Activated naive CD4-positive, alpha-beta T cell treated with anti-CD3 and anti-CD28 coated beads, Interleukin-2, amount 10 ng/mL, durations not matched to agents 7 days and 5 days (primary cell): Measurements from ENCODE around the gene CAPZB.

Experiments
- CTCF ChIA-PET: fragments of 350-600 bp; sonication (Branson Sonifier 250); formaldehyde crosslinking; loops from one replicate; lab custom pipeline; 2021; ENCODE audit warnings: antibody characterized with exemption; lab: Charles Lee
- DNase-seq: peaks from one replicate; pipeline ENCODE4 v3.0.0-alpha.2; 2020
- H3K27ac Mint-ChIP-seq: one replicate; pipeline ENCODE4 v1.8.0; 2021; ENCODE audit warnings: mild to moderate bottlenecking, moderate library complexity, mixed read lengths
- H3K27me3 Mint-ChIP-seq: one replicate; pipeline ENCODE4 v1.8.0; 2021; ENCODE audit warnings: mild to moderate bottlenecking, mixed read lengths
- H3K36me3 Mint-ChIP-seq: one replicate; pipeline ENCODE4 v1.8.0; 2021; ENCODE audit warnings: mixed read lengths
- H3K4me1 Mint-ChIP-seq: one replicate; pipeline ENCODE4 v1.8.0; 2021; ENCODE audit warnings: mixed read lengths
- H3K4me3 Mint-ChIP-seq: one replicate; pipeline ENCODE4 v1.8.0; 2021; ENCODE audit warnings: mild to moderate bottlenecking, moderate library complexity, mixed read lengths
- H3K9me3 Mint-ChIP-seq: one replicate; pipeline ENCODE4 v1.8.0; 2021; ENCODE audit warnings: mixed read lengths

The CAPZB gene

GRCh38 chr1:19418503-19418971, 66.8 kb downstream of the CAPZB start:
- H3K4me1 Mint-ChIP-seq = peaks cover 24% of the 10 kb centered on the region
- H3K9me3 Mint-ChIP-seq = no peaks in the 10 kb centered on the region
- peaks cover 40% of the 10 kb centered on the region for H3K36me3 Mint-ChIP-seq
- H3K27me3 Mint-ChIP-seq = no peaks in the 10 kb centered on the region
- H3K27ac Mint-ChIP-seq = no peak overlapping the region
- H3K4me3 Mint-ChIP-seq = no peak overlapping the region
- CTCF ChIA-PET = no interaction called here
- no peak for DNase-seq

GRCh38 chr1:19416921-19417470, 68.3 kb downstream of the CAPZB start:
- no peak overlapping the region for H3K27ac Mint-ChIP-seq
- peaks cover 20% of the 10 kb centered on the region for H3K4me1 Mint-ChIP-seq

GRCh38 chr1:19416145-19416544, 69.2 kb downstream of the CAPZB start:
- H3K4me3 Mint-ChIP-seq = no peak overlapping the region
- CTCF ChIA-PET = no interaction called here
- H3K27me3 Mint-ChIP-seq = no peaks in the 10 kb centered on the region
- H3K9me3 Mint-ChIP-seq = no peaks in the 10 kb centered on the region
- H3K27ac Mint-ChIP-seq = no peak overlapping the region
- peaks cover 41% of the 10 kb centered on the region for H3K36me3 Mint-ChIP-seq
- H3K4me1 Mint-ChIP-seq = peaks cover 19% of the 10 kb centered on the region
- no peak for DNase-seq

More at GRCh38 chr1:19416921-19417470, 68.3 kb downstream of the CAPZB start:
- H3K36me3 Mint-ChIP-seq = peaks cover 38% of the 10 kb centered on the region
- DNase-seq = no peak
- CTCF ChIA-PET = no interaction called here
- H3K4me3 Mint-ChIP-seq = no peak overlapping the region
- H3K27me3 Mint-ChIP-seq = no peaks in the 10 kb centered on the region
- H3K9me3 Mint-ChIP-seq = no peaks in the 10 kb centered on the region

GRCh38 chr1:19414515-19415121, 70.7 kb downstream of the CAPZB start:
- Mint-ChIP-seq H3K27me3 (no peaks in the 10 kb centered on the region), H3K4me1 (peaks cover 25% of the 10 kb centered on the region), H3K4me3 (no peak overlapping the region), H3K9me3 (no peaks in the 10 kb centered on the region), H3K27ac (no peak overlapping the region), H3K36me3 (peaks cover 48% of the 10 kb centered on the region)
- no peak for DNase-seq
- CTCF ChIA-PET = interaction anchor here (1.1 kb wide), 1 partner anchor 168 kb away, joined by 5 read pairs; no protein-coding TSS in a partner anchor

- CTCF ChIA-PET = interaction anchor here (1.1 kb wide), 1 partner anchor 168 kb away, joined by 5 read pairs; no protein-coding TSS in a partner anchor
- Mint-ChIP-seq H3K27ac (no peak overlapping the region), H3K27me3 (no peaks in the 10 kb centered on the region)
These were observed 71.3 kb downstream of the CAPZB start for GRCh38 chr1:19413999-19414398.

GRCh38 chr1:19412654-19413053, 72.7 kb downstream of the CAPZB start:
- Mint-ChIP-seq H3K36me3 (peaks cover 36% of the 10 kb centered on the region), H3K27me3 (no peaks in the 10 kb centered on the region), H3K4me3 (no peak overlapping the region), H3K9me3 (no peaks in the 10 kb centered on the region), H3K4me1 (peaks cover 13% of the 10 kb centered on the region), H3K27ac (no peak overlapping the region)
- DNase-seq = no peak
- CTCF ChIA-PET = interaction anchor here (1.3 kb wide), 1 partner anchor 248 kb away, joined by 3 read pairs; no protein-coding TSS in a partner anchor

More at GRCh38 chr1:19413999-19414398, 71.3 kb downstream of the CAPZB start:
- H3K36me3 Mint-ChIP-seq = peaks cover 46% of the 10 kb centered on the region
- H3K4me3 Mint-ChIP-seq = no peak overlapping the region
- H3K4me1 Mint-ChIP-seq = peaks cover 21% of the 10 kb centered on the region
- H3K9me3 Mint-ChIP-seq = no peaks in the 10 kb centered on the region
- no peak for DNase-seq

- CTCF ChIA-PET = interaction anchor here (0.7 kb wide), 1 partner anchor 10 kb away, joined by 3 read pairs; no protein-coding TSS in a partner anchor
- no peak for DNase-seq
- Mint-ChIP-seq H3K9me3 (no peaks in the 10 kb centered on the region), H3K27ac (peak overlapping the region; percentile 5), H3K4me3 (no peak overlapping the region), H3K27me3 (no peaks in the 10 kb centered on the region), H3K4me1 (peaks cover 21% of the 10 kb centered on the region), H3K36me3 (peaks cover 33% of the 10 kb centered on the region)
These were observed 73.7 kb downstream of the CAPZB start for GRCh38 chr1:19411612-19412011.

GRCh38 chr1:19410393-19410792, 74.9 kb downstream of the CAPZB start:
- no peak overlapping the region for H3K4me3 Mint-ChIP-seq
- peaks cover 27% of the 10 kb centered on the region for H3K4me1 Mint-ChIP-seq
- no peaks in the 10 kb centered on the region for H3K9me3 Mint-ChIP-seq
- peaks cover 35% of the 10 kb centered on the region for H3K36me3 Mint-ChIP-seq
- H3K27me3 Mint-ChIP-seq = no peaks in the 10 kb centered on the region
- CTCF ChIA-PET = no interaction called here
- no peak overlapping the region for H3K27ac Mint-ChIP-seq
- DNase-seq = no peak

GRCh38 chr1:19409477-19410341, 75.6 kb downstream of the CAPZB start:
- peaks cover 27% of the 10 kb centered on the region for H3K4me1 Mint-ChIP-seq
- H3K27me3 Mint-ChIP-seq = no peaks in the 10 kb centered on the region
- no peak overlapping the region for H3K4me3 Mint-ChIP-seq
- CTCF ChIA-PET = no interaction called here
- H3K27ac Mint-ChIP-seq = no peak overlapping the region
- no peak for DNase-seq
- no peaks in the 10 kb centered on the region for H3K9me3 Mint-ChIP-seq
- H3K36me3 Mint-ChIP-seq = peaks cover 29% of the 10 kb centered on the region

- no peak overlapping the region for H3K4me3 Mint-ChIP-seq
- CTCF ChIA-PET = interaction anchor here (1.0 kb wide), 1 partner anchor 16 kb away, joined by 3 read pairs; no protein-coding TSS in a partner anchor
- no peak for DNase-seq
- no peaks in the 10 kb centered on the region for H3K27me3 Mint-ChIP-seq
- peak overlapping the region; percentile 49 for H3K27ac Mint-ChIP-seq
- no peaks in the 10 kb centered on the region for H3K9me3 Mint-ChIP-seq
- H3K36me3 Mint-ChIP-seq = peaks cover 32% of the 10 kb centered on the region
- H3K4me1 Mint-ChIP-seq = peaks cover 27% of the 10 kb centered on the region
These were observed 77.7 kb downstream of the CAPZB start for GRCh38 chr1:19407494-19408096.

- CTCF ChIA-PET = interaction anchor here (1.0 kb wide), 1 partner anchor 15 kb away, joined by 3 read pairs; no protein-coding TSS in a partner anchor
- H3K27ac Mint-ChIP-seq = no peak overlapping the region
These were observed 78.7 kb downstream of the CAPZB start for GRCh38 chr1:19406680-19407079.

GRCh38 chr1:19405761-19406487, 79.4 kb downstream of the CAPZB start:
- H3K36me3 Mint-ChIP-seq = peaks cover 34% of the 10 kb centered on the region
- no peaks in the 10 kb centered on the region for H3K9me3 Mint-ChIP-seq
- H3K4me3 Mint-ChIP-seq = no peak overlapping the region
- peaks cover 22% of the 10 kb centered on the region for H3K4me1 Mint-ChIP-seq
- H3K27me3 Mint-ChIP-seq = no peaks in the 10 kb centered on the region
- CTCF ChIA-PET = interaction anchor here (0.6 to 2.1 kb wide), 4 partner anchors 15 to 177 kb away, joined by 3 to 7 read pairs (median 3); no protein-coding TSS in a partner anchor
- peak overlapping the region; percentile 3 for H3K27ac Mint-ChIP-seq
- no peak for DNase-seq

More at GRCh38 chr1:19406680-19407079, 78.7 kb downstream of the CAPZB start:
- no peaks in the 10 kb centered on the region for H3K9me3 Mint-ChIP-seq
- H3K4me3 Mint-ChIP-seq = no peak overlapping the region
- no peaks in the 10 kb centered on the region for H3K27me3 Mint-ChIP-seq
- no peak for DNase-seq
- peaks cover 25% of the 10 kb centered on the region for H3K4me1 Mint-ChIP-seq
- peaks cover 34% of the 10 kb centered on the region for H3K36me3 Mint-ChIP-seq

- H3K4me3 Mint-ChIP-seq = no peak overlapping the region
- peaks cover 37% of the 10 kb centered on the region for H3K36me3 Mint-ChIP-seq
- H3K9me3 Mint-ChIP-seq = no peaks in the 10 kb centered on the region
- no peak for DNase-seq
- H3K4me1 Mint-ChIP-seq = peaks cover 21% of the 10 kb centered on the region
- no peak overlapping the region for H3K27ac Mint-ChIP-seq
- no peaks in the 10 kb centered on the region for H3K27me3 Mint-ChIP-seq
- CTCF ChIA-PET = interaction anchor here (0.6 to 2.1 kb wide), 4 partner anchors 14 to 177 kb away, joined by 3 to 7 read pairs (median 3); no protein-coding TSS in a partner anchor
These were observed 80.1 kb downstream of the CAPZB start for GRCh38 chr1:19405195-19405760.
